H1 (cell line): ENCODE data around the gene ASH1L. TPM values are rescaled to one million over a fixed set of nuclear protein-coding genes. Genes with fewer than 3 reads are reported as not detected.

Experiments used
- CTCF ChIA-PET: fragments of 300-600 bp; sonication (Branson Sonifier 250); formaldehyde crosslinking; loops from one replicate; lab custom pipeline; 2021; ENCODE audit not compliant: partially characterized antibody; lab: Charles Lee
- POLR2A ChIA-PET: fragments of 300-600 bp; sonication (Branson Sonifier 250); formaldehyde crosslinking; loops from one replicate; lab custom pipeline; 2021; ENCODE audit warnings: inconsistent platforms; ENCODE audit not compliant: partially characterized antibody; lab: Charles Lee
- DNase-seq, 2 experiments: peaks; one replicate each; pipeline versions ENCODE4 v3.0.0 to v3.0.0-alpha.2; 2010 to 2022; ENCODE audit warnings: low spot score in 2 of 2, low read depth in 1 of 2, mixed read lengths in 1 of 2
- FAIRE-seq: peaks from 2 replicates; lab custom pipeline; 2011; peaks lifted over from hg19 to GRCh38; lab: Jason Lieb, UNC
- H2AFZ ChIP-seq: 2 replicates; pipeline ENCODE4 v1.8.1; 2012; ENCODE audit warnings: low read length, inconsistent platforms
- H2AK5ac ChIP-seq: 2 replicates; pipeline ENCODE4 v1.6.1; 2013; ENCODE audit warnings: low read depth, low read length
- H2BK120ac ChIP-seq: replicated peaks from 2 replicates; pipeline ENCODE3; 2013; ENCODE audit warnings: low read depth, low read length, inconsistent platforms
- H2BK12ac ChIP-seq: 2 replicates; pipeline ENCODE4 v1.6.1; 2013; ENCODE audit warnings: low read depth, low read length
- H2BK15ac ChIP-seq: 2 replicates; pipeline ENCODE4 v1.6.1; 2013; ENCODE audit warnings: low read length
- H2BK20ac ChIP-seq: 2 replicates; pipeline ENCODE4 v1.6.1; 2013; ENCODE audit warnings: low read length
- H2BK5ac ChIP-seq: 2 replicates; pipeline ENCODE4 v1.6.1; 2013; ENCODE audit warnings: low read depth, low read length
- H3K14ac ChIP-seq: 2 replicates; pipeline ENCODE4 v1.6.1; 2013; ENCODE audit warnings: inconsistent platforms; ENCODE audit not compliant: insufficient read length
- H3K18ac ChIP-seq: 2 replicates; pipeline ENCODE4 v1.6.1; 2013; ENCODE audit warnings: low read length; ENCODE audit errors: extremely low read depth
- H3K23ac ChIP-seq: 2 replicates; pipeline ENCODE4 v1.6.1; 2013; ENCODE audit warnings: inconsistent platforms; ENCODE audit not compliant: insufficient read length
- H3K23me2 ChIP-seq: 2 replicates; pipeline ENCODE4 v1.6.1; 2013; ENCODE audit warnings: low read depth, low read length
- H3K27ac ChIP-seq: 2 replicates; pipeline ENCODE4 v1.6.1; 2011; ENCODE audit warnings: low read depth, low read length, inconsistent platforms
- H3K27me3 ChIP-seq, 4 experiments: replicated peaks in 1 of 4; 1 replicate in 1 of 4; 2 replicates in 3 of 4; pipeline versions ENCODE4 v1.6.1 to v1.8.1; 2011 to 2013; ENCODE audit warnings: low read length in 3 of 4, mild to moderate bottlenecking in 3 of 4, inconsistent platforms in 2 of 4, mixed read lengths in 2 of 4, moderate library complexity in 1 of 4; ENCODE audit not compliant: control insufficient read depth in 3 of 4, insufficient read depth in 3 of 4; ENCODE audit errors: extremely low read depth in 1 of 4
- H3K36me3 ChIP-seq, 4 experiments: 2 replicates each; pipeline versions ENCODE4 v1.6.1 to v1.8.1; 2011 to 2013; ENCODE audit warnings: mild to moderate bottlenecking in 4 of 4, low read length in 3 of 4, moderate library complexity in 2 of 4, control low read depth in 1 of 4, inconsistent platforms in 1 of 4; ENCODE audit not compliant: insufficient read depth in 4 of 4, control insufficient read depth in 2 of 4
- H3K4ac ChIP-seq: replicated peaks from 2 replicates; pipeline ENCODE3; 2013; ENCODE audit warnings: low read length, low read depth, mixed read lengths, inconsistent platforms; ENCODE audit not compliant: insufficient read length
- H3K4me1 ChIP-seq, 4 experiments: replicated peaks in 1 of 4; 1 replicate in 1 of 4; 2 replicates in 3 of 4; pipeline versions ENCODE4 v1.6.1 to v1.8.1; 2011 to 2013; ENCODE audit warnings: low read length in 3 of 4, inconsistent platforms in 2 of 4, mixed read lengths in 1 of 4; ENCODE audit not compliant: insufficient read depth in 4 of 4, control insufficient read depth in 3 of 4
- H3K4me2 ChIP-seq, 2 experiments: 2 replicates each; pipeline versions ENCODE4 v1.6.1 to v1.8.1; 2011 to 2013; ENCODE audit warnings: low read depth in 2 of 2, low read length in 2 of 2, control low read depth in 1 of 2, inconsistent platforms in 1 of 2, mild to moderate bottlenecking in 1 of 2; ENCODE audit not compliant: insufficient read depth in 1 of 2
- H3K4me3 ChIP-seq, 4 experiments: fragments of 200-600, 300-600 bp in 1 of 4; sonication (generic), shearing (Covaris generic), sonication (Bioruptor Twin) in 1 of 4; 2 replicates each; pipeline versions ENCODE4 v1.5.1 to v1.8.1; 2011 to 2016; ENCODE audit warnings: low read length in 4 of 4, low read depth in 3 of 4, control low read depth in 2 of 4, inconsistent platforms in 2 of 4, mild to moderate bottlenecking in 2 of 4, mixed read lengths in 1 of 4, moderate library complexity in 1 of 4; ENCODE audit not compliant: insufficient read depth in 2 of 4; ENCODE audit errors: extremely low read depth in 1 of 4
- H3K56ac ChIP-seq: replicated peaks from 2 replicates; pipeline ENCODE3; 2013; ENCODE audit warnings: low read depth, mild to moderate bottlenecking, mixed read lengths, low read length, inconsistent platforms; ENCODE audit not compliant: insufficient read length
- H3K79me1 ChIP-seq: 2 replicates; pipeline ENCODE4 v1.6.1; 2013; ENCODE audit warnings: low read depth, low read length, control low read depth
- H3K79me2 ChIP-seq, 2 experiments: 2 replicates each; pipeline versions ENCODE4 v1.6.1 to v1.8.1; 2012 to 2013; ENCODE audit warnings: low read length in 2 of 2, mild to moderate bottlenecking in 2 of 2, inconsistent platforms in 1 of 2; ENCODE audit not compliant: insufficient read depth in 2 of 2, control insufficient read depth in 1 of 2
- H3K9ac ChIP-seq, 4 experiments: replicated peaks in 1 of 4; 1 replicate in 1 of 4; 2 replicates in 3 of 4; pipeline versions ENCODE4 v1.6.1 to v1.8.1; 2011 to 2013; ENCODE audit warnings: low read depth in 3 of 4, low read length in 3 of 4, control low read depth in 2 of 4, mild to moderate bottlenecking in 2 of 4, moderate library complexity in 2 of 4, inconsistent platforms in 1 of 4; ENCODE audit errors: extremely low read depth in 1 of 4
- H3K9me3 ChIP-seq, 2 experiments: 2 replicates each; pipeline versions ENCODE4 v1.6.1 to v1.8.1; 2012 to 2013; ENCODE audit warnings: mild to moderate bottlenecking in 2 of 2, moderate library complexity in 2 of 2, control low read depth in 1 of 2, inconsistent platforms in 1 of 2, low read depth in 1 of 2, low read length in 1 of 2, mixed read lengths in 1 of 2; ENCODE audit not compliant: insufficient read depth in 2 of 2
- H4K20me1 ChIP-seq, 2 experiments: replicated peaks in 1 of 2; 2 replicates each; pipeline versions ENCODE3 to v1.8.1; 2011 to 2013; ENCODE audit warnings: inconsistent platforms in 2 of 2, low read length in 2 of 2, mild to moderate bottlenecking in 1 of 2; ENCODE audit not compliant: insufficient read depth in 2 of 2, control insufficient read depth in 1 of 2
- H4K5ac ChIP-seq: 2 replicates; pipeline ENCODE4 v1.6.1; 2013; ENCODE audit warnings: low read length, low read depth, mixed read lengths, inconsistent platforms; ENCODE audit not compliant: insufficient read length
- H4K8ac ChIP-seq: 2 replicates; pipeline ENCODE4 v1.8.0; 2013; ENCODE audit warnings: mild to moderate bottlenecking, moderate library complexity, low read length, inconsistent platforms; ENCODE audit not compliant: insufficient read depth; ENCODE audit errors: extremely low read depth
- H4K91ac ChIP-seq: replicated peaks from 2 replicates; pipeline ENCODE3; 2013; ENCODE audit warnings: low read length, mixed read lengths, inconsistent platforms; ENCODE audit not compliant: insufficient read length
- KDM1A ChIP-seq: fragments of 200-600, 300-600 bp; sonication (generic); IDR thresholded peaks from 2 replicates; pipeline ENCODE4 v1.7.1; 2016; ENCODE audit warnings: mild to moderate bottlenecking, low read length, borderline replicate concordance
- POLR2AphosphoS5 ChIP-seq: IDR thresholded peaks from 2 replicates; pipeline ENCODE4 v1.6.1; 2011; ENCODE audit warnings: low read depth, low read length
- POU5F1 ChIP-seq: IDR thresholded peaks from 2 replicates; pipeline ENCODE4 v1.6.1; 2011; ENCODE audit warnings: low read depth, mild to moderate bottlenecking, low read length, moderate library complexity
- WGBS, 2 experiments: shearing (Covaris generic) in 1 of 2; methylation state at CpG; one replicate each; pipeline versions ENCODE4 v1.1.6 to v1.1.7; 2013 to 2015; ENCODE audit warnings: low lambda C conversion rate in 2 of 2, mixed read lengths in 2 of 2, inconsistent platforms in 1 of 2, low coverage in 1 of 2, missing lambda C conversion rate in 1 of 2; ENCODE audit not compliant: insufficient replicate concordance in 2 of 2, insufficient coverage in 1 of 2, insufficient read length in 1 of 2; ENCODE audit errors: extremely low coverage in 1 of 2, missing lambda C conversion rate in 1 of 2; 5-methylcytosine and 5-hydroxymethylcytosine counted together
- polyA plus RNA-seq, 7 experiments: library from polyadenylated mRNA; depleted of rRNA in 3 of 7; stranded (reverse) in 5 of 7; unstranded in 2 of 7; fragments of >200 nt in 5 of 7; fragments of 200-250 nt in 2 of 7; gene quantifications; 1 replicate in 5 of 7; 2 replicates in 1 of 7; 4 replicates in 1 of 7; pipeline versions ENCODE4 v1.2.1 to v1.2.3, GENCODE V29; 2011 to 2013; ENCODE audit warnings: missing spikeins in 2 of 7, mixed read lengths in 2 of 7
- total RNA-seq: library from RNA; stranded (reverse); fragmentation: NEBNext Ultra II Directional; extraction: Animal tissue kit (Norgen Biotek cat#: 25700); gene quantifications from 2 replicates; pipeline ENCODE4 v1.2.1, GENCODE V29; 2021

ASH1L gene
- total and polyA plus RNA-seq, 2 of the 8 experiments (the other 6 are each of a cell fraction or from before 2014, with no cell fraction given) = 7.5 to 27.6 TPM

DNA sequence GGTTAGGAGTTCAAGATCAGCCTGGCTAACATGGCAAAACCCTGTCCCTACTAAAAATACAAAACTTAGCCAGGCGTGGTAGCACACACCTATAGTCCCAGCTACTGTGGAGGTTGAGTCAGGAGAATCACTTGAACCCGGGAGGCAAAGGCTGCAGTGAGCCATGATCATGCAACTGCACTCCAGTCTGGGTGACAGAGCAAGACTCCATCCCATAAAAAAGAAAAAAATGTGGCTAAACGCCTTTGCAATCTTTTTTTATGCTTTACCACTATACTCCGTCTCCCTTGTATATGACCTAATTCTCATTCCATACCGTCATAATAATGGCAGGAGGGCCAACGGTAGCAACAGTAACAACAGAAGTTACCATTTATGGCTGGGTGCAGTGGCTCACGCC lies 109.5 kb downstream of the ASH1L start:
- Histone ChIP-seq H3K56ac (no peak overlapping the region), H3K4me3 (no peak overlapping the region), H3K27ac (no peak overlapping the region), H2BK15ac (no peak overlapping the region), H4K20me1 (no peaks in the 10 kb centered on the region), H3K23ac (no peak overlapping the region), H2BK12ac (no peak overlapping the region), H2AFZ (no peak overlapping the region), H2BK120ac (no peak overlapping the region), H3K36me3 (peaks cover 0 to 3% (median 0%) of the 10 kb centered on the region in 4 experiments; a peak in 1 of 8 replicates), H3K4ac (no peak overlapping the region), H4K5ac (no peak overlapping the region), H3K9me3 (no peaks in the 10 kb centered on the region), H4K8ac (no peak overlapping the region), H3K27me3 (no peaks in the 10 kb centered on the region), H3K79me1 (no peaks in the 10 kb centered on the region), H2BK5ac (no peak overlapping the region), H2AK5ac (no peak overlapping the region), H4K91ac (no peak overlapping the region), H3K23me2 (no peaks in the 10 kb centered on the region), H3K79me2 (no peaks in the 10 kb centered on the region), H3K18ac (no peak overlapping the region), H3K4me2 (no peak overlapping the region), H2BK20ac (no peak overlapping the region), H3K14ac (no peak overlapping the region), H3K4me1 (no peaks in the 10 kb centered on the region), H3K9ac (no peak overlapping the region)
- CTCF ChIA-PET = no interaction called here
- DNase-seq (no peak), FAIRE-seq (no peak)
- 88% methylated on average over 7 of the region's 7 CpGs; no CpG with 5 or more reads in 1 of the 2 experiments for WGBS, 2 experiments
- POLR2A ChIA-PET = no interaction called here
- no peak for TF ChIP-seq POU5F1
- TF ChIP-seq KDM1A = no peak
- TF ChIP-seq POLR2AphosphoS5 = no peak
